CD4-positive, alpha-beta T cell (primary cell): ENCODE data around the gene ORC3. TPM values are rescaled to one million over a fixed set of nuclear protein-coding genes. Genes with fewer than 3 reads are reported as not detected.

Experiments used
- ATAC-seq: fragments of 200-7000 bp; cut with Tn5 transposase; one replicate; pipeline ENCODE4 v1.10.0; 2022; ENCODE audit warnings: mild to moderate bottlenecking; ENCODE audit not compliant: poor library complexity
- CTCF ChIA-PET: fragments of 350-600 bp; sonication (Branson Sonifier 250); formaldehyde crosslinking; loops from one replicate; lab custom pipeline; 2021; ENCODE audit warnings: antibody characterized with exemption, inconsistent platforms; lab: Charles Lee
- POLR2A ChIA-PET: fragments of 350-600 bp; sonication (Branson Sonifier 250); formaldehyde crosslinking; loops from one replicate; lab custom pipeline; 2021; ENCODE audit warnings: antibody characterized with exemption, inconsistent platforms; lab: Charles Lee
- DNase-seq, 14 experiments: peaks; one replicate each; pipeline ENCODE4 v3.0.0-alpha.2; 2013 to 2020; ENCODE audit warnings: mixed read lengths in 2 of 14
- H3K27ac ChIP-seq, 2 donors: one replicate each; pipeline versions ENCODE4 v1.5.1 to v1.7.0; 2013; ENCODE audit warnings: low read length in 2 of 2, low read depth in 1 of 2, mild to moderate bottlenecking in 1 of 2
- H3K27me3 ChIP-seq, 2 experiments: 1 replicate in 1 of 2; 2 replicates in 1 of 2; pipeline versions ENCODE4 v1.6.1 to v1.7.0; 2013; ENCODE audit warnings: low read length in 2 of 2, control low read depth in 1 of 2, mild to moderate bottlenecking in 1 of 2, moderate library complexity in 1 of 2; ENCODE audit not compliant: insufficient read depth in 2 of 2, control insufficient read depth in 1 of 2
- H3K36me3 ChIP-seq: one replicate; pipeline ENCODE4 v1.6.1; 2013; ENCODE audit warnings: low read length, control low read depth; ENCODE audit not compliant: insufficient read depth
- H3K4me1 ChIP-seq: one replicate; pipeline ENCODE4 v1.6.1; 2013; ENCODE audit warnings: low read length, control low read depth; ENCODE audit not compliant: insufficient read depth
- H3K4me3 ChIP-seq: one replicate; pipeline ENCODE4 v1.5.1; 2013; ENCODE audit warnings: mild to moderate bottlenecking, low read length, moderate library complexity
- H3K9me3 ChIP-seq, 2 experiments: 1 replicate in 1 of 2; 2 replicates in 1 of 2; pipeline versions ENCODE4 v1.6.1 to v1.7.0; 2013; ENCODE audit warnings: low read length in 2 of 2, mild to moderate bottlenecking in 2 of 2, control low read depth in 1 of 2, moderate library complexity in 1 of 2; ENCODE audit not compliant: control insufficient read depth in 1 of 2, insufficient read depth in 1 of 2
- H3K27ac Mint-ChIP-seq: one replicate; pipeline ENCODE4 v1.8.0; 2020; ENCODE audit warnings: mixed read lengths
- H3K27me3 Mint-ChIP-seq: one replicate; pipeline ENCODE4 v1.8.0; 2021; ENCODE audit warnings: mixed read lengths
- H3K36me3 Mint-ChIP-seq: one replicate; pipeline ENCODE4 v1.8.0; 2021; ENCODE audit warnings: low read depth, mixed read lengths
- H3K4me1 Mint-ChIP-seq: one replicate; pipeline ENCODE4 v1.8.0; 2021; ENCODE audit warnings: low read depth, mixed read lengths
- H3K4me3 Mint-ChIP-seq: one replicate; pipeline ENCODE4 v1.8.0; 2020; ENCODE audit warnings: mild to moderate bottlenecking, mixed read lengths
- H3K9me3 Mint-ChIP-seq: one replicate; pipeline ENCODE4 v1.8.0; 2020; ENCODE audit warnings: mixed read lengths
- intact Hi-C, 2 experiments: fragments of 100-400 bp; cut with DNase I in 1 of 2; cut with micrococcal nuclease in 1 of 2; formaldehyde crosslinking; loops; one replicate each; pipeline versions ENCODE4 v1.15.1 to v1.9.0; 2023 to 2025; cut with DNase I, micrococcal nuclease
- total RNA-seq, 174 experiments: library from RNA in 2 of 174; stranded (reverse) in 2 of 174; gene quantifications; one replicate each; pipeline ENCODE4 v1.2.3 and lab custom pipeline; 2021 to 2026
- TF ChIP-seq, protein P1 (sequence below): fragments of 200-600 bp; IDR thresholded peaks from one replicate; pipeline ENCODE4 v1.8.0; 2022; ENCODE audit warnings: antibody characterized with exemption, mild to moderate bottlenecking

The ORC3 gene
- total RNA-seq, 2 experiments from 2014 or later, result 12.1 to 12.9 TPM

DNA sequence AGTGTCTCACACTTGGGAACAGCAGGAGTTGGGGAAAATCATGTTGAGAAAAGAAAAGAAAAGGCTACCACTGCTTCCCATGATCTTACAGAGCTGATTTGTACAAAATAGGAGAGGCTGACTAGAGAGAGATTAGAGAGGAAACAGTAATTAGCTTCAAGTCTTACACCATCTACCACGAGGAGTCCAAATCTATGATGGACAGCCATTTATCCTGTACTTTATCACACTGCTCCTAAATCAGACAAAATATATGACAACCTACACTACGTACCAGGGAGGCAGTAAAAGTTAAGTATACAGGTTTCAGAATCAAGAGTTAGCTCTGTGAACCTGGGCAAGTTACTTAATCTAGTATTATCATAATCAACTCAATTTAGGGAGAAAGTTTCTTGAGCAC is 38.1 kb upstream of the ORC3 start:
- intact Hi-C loops, result no loop called here
- Mint-ChIP-seq H3K27me3 (no peaks in the 10 kb centered on the region), H3K4me3 (no peak overlapping the region), H3K9me3 (no peaks in the 10 kb centered on the region), H3K4me1 (peaks cover 7% of the 10 kb centered on the region), H3K27ac (no peak overlapping the region), H3K36me3 (peaks cover 73% of the 10 kb centered on the region)
- H3K36me3 ChIP-seq, result peaks cover 49% of the 10 kb centered on the region
- H3K27me3 ChIP-seq, result no peaks in the 10 kb centered on the region
- CTCF ChIA-PET, result interaction anchor here (0.9 to 1.5 kb wide), 2 partner anchors 15 to 413 kb away, joined by 3 read pairs; no protein-coding TSS in a partner anchor
- no peaks in the 10 kb centered on the region for H3K9me3 ChIP-seq
- no peak for DNase-seq
- no peak for ATAC-seq
- POLR2A ChIA-PET, result no interaction called here
- H3K27ac ChIP-seq, result no peak overlapping the region
- H3K4me3 ChIP-seq, result no peak overlapping the region
- H3K4me1 ChIP-seq, result no peaks in the 10 kb centered on the region
- TF ChIP-seq, protein P1, sequence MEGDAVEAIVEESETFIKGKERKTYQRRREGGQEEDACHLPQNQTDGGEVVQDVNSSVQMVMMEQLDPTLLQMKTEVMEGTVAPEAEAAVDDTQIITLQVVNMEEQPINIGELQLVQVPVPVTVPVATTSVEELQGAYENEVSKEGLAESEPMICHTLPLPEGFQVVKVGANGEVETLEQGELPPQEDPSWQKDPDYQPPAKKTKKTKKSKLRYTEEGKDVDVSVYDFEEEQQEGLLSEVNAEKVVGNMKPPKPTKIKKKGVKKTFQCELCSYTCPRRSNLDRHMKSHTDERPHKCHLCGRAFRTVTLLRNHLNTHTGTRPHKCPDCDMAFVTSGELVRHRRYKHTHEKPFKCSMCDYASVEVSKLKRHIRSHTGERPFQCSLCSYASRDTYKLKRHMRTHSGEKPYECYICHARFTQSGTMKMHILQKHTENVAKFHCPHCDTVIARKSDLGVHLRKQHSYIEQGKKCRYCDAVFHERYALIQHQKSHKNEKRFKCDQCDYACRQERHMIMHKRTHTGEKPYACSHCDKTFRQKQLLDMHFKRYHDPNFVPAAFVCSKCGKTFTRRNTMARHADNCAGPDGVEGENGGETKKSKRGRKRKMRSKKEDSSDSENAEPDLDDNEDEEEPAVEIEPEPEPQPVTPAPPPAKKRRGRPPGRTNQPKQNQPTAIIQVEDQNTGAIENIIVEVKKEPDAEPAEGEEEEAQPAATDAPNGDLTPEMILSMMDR, result no peak

GRCh38 chr6:87553159-87553765 is 36.7 kb upstream of the ORC3 start:
- TF ChIP-seq, protein P1, result no peak
- ChIA-PET CTCF (no interaction called here), POLR2A (interaction anchor here (0.6 kb wide), 1 partner anchor 36 kb away, joined by 3 read pairs; no protein-coding TSS in a partner anchor)
- Mint-ChIP-seq H3K27me3 (no peaks in the 10 kb centered on the region), H3K4me3 (no peak overlapping the region), H3K36me3 (peaks cover 75% of the 10 kb centered on the region), H3K9me3 (no peaks in the 10 kb centered on the region), H3K27ac (peak overlapping the region; percentile 47), H3K4me1 (peaks cover 7% of the 10 kb centered on the region)
- no peaks in the 10 kb centered on the region for H3K4me1 ChIP-seq
- intact Hi-C loops, result no loop called here
- peaks cover 52% of the 10 kb centered on the region for H3K36me3 ChIP-seq
- H3K27ac ChIP-seq, result no peak overlapping the region
- no peak overlapping the region for H3K4me3 ChIP-seq
- H3K9me3 ChIP-seq, result no peaks in the 10 kb centered on the region
- DNase-seq (no peak), ATAC-seq (no peak)
- no peaks in the 10 kb centered on the region for H3K27me3 ChIP-seq

GRCh38 chr6:87555506-87555905 is 34.4 kb upstream of the ORC3 start:
- H3K27ac Mint-ChIP-seq, result no peak overlapping the region

More at GRCh38 chr6:87555506-87555905, 34.4 kb upstream of the ORC3 start:
- Histone ChIP-seq H3K27me3 (no peaks in the 10 kb centered on the region), H3K9me3 (no peaks in the 10 kb centered on the region), H3K4me1 (no peaks in the 10 kb centered on the region), H3K36me3 (peaks cover 47% of the 10 kb centered on the region), H3K4me3 (no peak overlapping the region), H3K27ac (no peak overlapping the region)
- DNase-seq (no peak), ATAC-seq (no peak)
- no peak overlapping the region for H3K4me3 Mint-ChIP-seq
- TF ChIP-seq, protein P1, result no peak
- peaks cover 3% of the 10 kb centered on the region for H3K4me1 Mint-ChIP-seq
- CTCF ChIA-PET, result interaction anchor here (2.1 kb wide), 1 partner anchor 11 kb away, joined by 5 read pairs; no protein-coding TSS in a partner anchor
- no peaks in the 10 kb centered on the region for H3K27me3 Mint-ChIP-seq
- no peaks in the 10 kb centered on the region for H3K9me3 Mint-ChIP-seq
- peaks cover 73% of the 10 kb centered on the region for H3K36me3 Mint-ChIP-seq
- POLR2A ChIA-PET, result no interaction called here
- intact Hi-C loops, result no loop called here
